ENCODE measurements around the gene ECI2. TPM values are rescaled to one million over a fixed set of nuclear protein-coding genes. Genes with fewer than 3 reads are reported as not detected.

ECI2 gene
- total RNA-seq, 1 experiment from 2014 or later: 24.6 TPM

DNA sequence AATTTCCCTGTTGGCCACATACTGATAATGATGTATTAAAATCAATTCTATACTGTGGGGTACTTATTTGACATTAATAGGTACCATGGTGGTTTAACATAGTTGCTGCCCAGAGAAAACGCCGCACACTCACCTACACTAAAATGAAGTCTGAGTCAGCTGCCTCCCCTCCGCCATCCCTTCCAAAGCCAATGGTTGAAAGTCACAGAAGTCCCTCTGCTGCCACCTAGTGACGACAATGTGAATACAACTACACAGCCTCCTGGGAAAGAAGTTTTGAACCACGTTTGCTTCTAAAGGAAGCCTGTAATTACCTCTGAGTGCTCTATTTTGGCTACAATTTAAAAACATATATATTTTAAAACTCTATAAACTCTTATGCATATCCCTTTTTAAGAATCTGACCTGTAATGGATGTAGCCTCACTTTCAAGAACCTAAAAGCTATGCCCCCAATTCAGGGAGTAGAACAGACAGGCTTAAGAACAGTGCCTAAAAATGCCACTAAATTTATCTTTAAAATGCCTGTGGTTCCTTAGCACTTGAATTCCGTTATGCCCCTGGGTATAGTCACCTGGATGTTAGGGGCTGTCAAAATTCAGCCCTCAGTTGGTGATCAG is 20.6 kb upstream of the ECI2 start:
- Histone ChIP-seq H3K27me3 (replicated peaks; ENCODE audit: control insufficient read depth, insufficient read depth, low read length) (no peaks in the 10 kb centered on the region), H3K9me3 (no peaks in the 10 kb centered on the region), H3K4me1 (no peaks in the 10 kb centered on the region), H3K4me3 (ENCODE audit: low read depth, low read length) (no peak overlapping the region), H3K36me3 (ENCODE audit: control insufficient read depth, insufficient read depth, low read length) (no peaks in the 10 kb centered on the region)
- peaks cover 12% of the 10 kb centered on the region for H3K27me3 Mint-ChIP-seq (ENCODE audit: insufficient read depth, unreplicated experiment)
- H3K4me3 Mint-ChIP-seq (ENCODE audit: unreplicated experiment): no peak overlapping the region
- TF ChIP-seq, protein P1, sequence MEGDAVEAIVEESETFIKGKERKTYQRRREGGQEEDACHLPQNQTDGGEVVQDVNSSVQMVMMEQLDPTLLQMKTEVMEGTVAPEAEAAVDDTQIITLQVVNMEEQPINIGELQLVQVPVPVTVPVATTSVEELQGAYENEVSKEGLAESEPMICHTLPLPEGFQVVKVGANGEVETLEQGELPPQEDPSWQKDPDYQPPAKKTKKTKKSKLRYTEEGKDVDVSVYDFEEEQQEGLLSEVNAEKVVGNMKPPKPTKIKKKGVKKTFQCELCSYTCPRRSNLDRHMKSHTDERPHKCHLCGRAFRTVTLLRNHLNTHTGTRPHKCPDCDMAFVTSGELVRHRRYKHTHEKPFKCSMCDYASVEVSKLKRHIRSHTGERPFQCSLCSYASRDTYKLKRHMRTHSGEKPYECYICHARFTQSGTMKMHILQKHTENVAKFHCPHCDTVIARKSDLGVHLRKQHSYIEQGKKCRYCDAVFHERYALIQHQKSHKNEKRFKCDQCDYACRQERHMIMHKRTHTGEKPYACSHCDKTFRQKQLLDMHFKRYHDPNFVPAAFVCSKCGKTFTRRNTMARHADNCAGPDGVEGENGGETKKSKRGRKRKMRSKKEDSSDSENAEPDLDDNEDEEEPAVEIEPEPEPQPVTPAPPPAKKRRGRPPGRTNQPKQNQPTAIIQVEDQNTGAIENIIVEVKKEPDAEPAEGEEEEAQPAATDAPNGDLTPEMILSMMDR (IDR thresholded peaks at IDR 0.05; ENCODE audit: insufficient read depth in 1 of 2, low read depth in 1 of 2, low read length in 1 of 2, severe bottlenecking in 1 of 2, unreplicated experiment in 1 of 2): peak; percentile 83 to 84
- H3K36me3 Mint-ChIP-seq (ENCODE audit: insufficient read depth, unreplicated experiment): no peaks in the 10 kb centered on the region
- intact Hi-C loops (cut with micrococcal nuclease; ENCODE audit: unreplicated experiment): loop anchor here (1.0 kb wide), 2 partner anchors 30 to 101 kb away; no protein-coding TSS in a partner anchor
- CTCF ChIA-PET: interaction anchor here (0.6 to 1.5 kb wide), 6 partner anchors 20 to 163 kb away, joined by 3 to 8 read pairs (median 4); partner anchors contain the start of gene ECI2
- DNase-seq: peak; percentile 77 to 79
- H3K4me1 Mint-ChIP-seq (ENCODE audit: low read depth, unreplicated experiment): no peaks in the 10 kb centered on the region
- no TSS peak for BruUV-seq (replicated peaks)
- no peak overlapping the region for H3K27ac Mint-ChIP-seq (ENCODE audit: unreplicated experiment)
- no peaks in the 10 kb centered on the region for H3K9me3 Mint-ChIP-seq (ENCODE audit: unreplicated experiment)
- POLR2A ChIA-PET: no interaction called here

GRCh38 chr6:4153514-4153985 is 18.2 kb upstream of the ECI2 start:
- Histone ChIP-seq H3K36me3 (ENCODE audit: control insufficient read depth, insufficient read depth, low read length) (no peaks in the 10 kb centered on the region), H3K4me1 (no peaks in the 10 kb centered on the region), H3K4me3 (ENCODE audit: low read depth, low read length) (no peak overlapping the region), H3K9me3 (no peaks in the 10 kb centered on the region; the same call in 1 of the 2 replicates), H3K27me3 (replicated peaks; ENCODE audit: control insufficient read depth, insufficient read depth, low read length) (no peaks in the 10 kb centered on the region)
- H3K9me3 Mint-ChIP-seq (ENCODE audit: unreplicated experiment): no peaks in the 10 kb centered on the region
- intact Hi-C loops (cut with micrococcal nuclease; ENCODE audit: unreplicated experiment): no loop called here
- H3K4me3 Mint-ChIP-seq (ENCODE audit: unreplicated experiment): no peak overlapping the region
- TF ChIP-seq, protein P1 (IDR thresholded peaks at IDR 0.05; ENCODE audit: insufficient read depth in 1 of 2, low read depth in 1 of 2, low read length in 1 of 2, severe bottlenecking in 1 of 2, unreplicated experiment in 1 of 2): no peak
- H3K27ac Mint-ChIP-seq (ENCODE audit: unreplicated experiment): no peak overlapping the region
- peaks cover 11% of the 10 kb centered on the region for H3K27me3 Mint-ChIP-seq (ENCODE audit: insufficient read depth, unreplicated experiment)
- H3K4me1 Mint-ChIP-seq (ENCODE audit: low read depth, unreplicated experiment): no peaks in the 10 kb centered on the region
- BruUV-seq (replicated peaks): no TSS peak
- H3K36me3 Mint-ChIP-seq (ENCODE audit: insufficient read depth, unreplicated experiment): no peaks in the 10 kb centered on the region
- CTCF ChIA-PET: no interaction called here
- POLR2A ChIA-PET: interaction anchor here (0.6 kb wide), 1 partner anchor 18 kb away, joined by 10 read pairs; no protein-coding TSS in a partner anchor
- no peak for DNase-seq

DNA sequence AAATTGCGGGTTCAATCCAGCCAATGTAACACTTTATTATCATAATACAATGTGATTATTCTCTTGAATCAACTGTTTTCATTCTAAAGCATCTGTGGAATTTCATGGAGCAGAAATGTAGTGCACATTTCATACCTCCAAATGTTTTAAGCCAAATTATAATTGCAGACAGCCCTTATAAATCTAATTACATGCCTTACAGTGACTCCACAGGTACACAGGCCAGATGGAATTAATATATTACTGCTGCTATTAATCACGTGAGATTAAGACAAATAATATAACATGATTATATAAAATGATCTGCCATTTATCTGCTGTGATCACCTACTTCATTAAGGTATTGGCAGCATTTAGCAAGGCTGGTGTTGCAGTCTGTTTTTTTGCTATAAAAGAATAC is 9.7 kb upstream of the ECI2 start:
- DNase-seq: no peak
- no peaks in the 10 kb centered on the region for H3K36me3 Mint-ChIP-seq (ENCODE audit: insufficient read depth, unreplicated experiment)
- H3K27me3 ChIP-seq (replicated peaks; ENCODE audit: control insufficient read depth, insufficient read depth, low read length): no peaks in the 10 kb centered on the region
- TF ChIP-seq, protein P1 (IDR thresholded peaks at IDR 0.05; ENCODE audit: insufficient read depth in 1 of 2, low read depth in 1 of 2, low read length in 1 of 2, severe bottlenecking in 1 of 2, unreplicated experiment in 1 of 2): no peak
- no peaks in the 10 kb centered on the region for H3K36me3 ChIP-seq (ENCODE audit: control insufficient read depth, insufficient read depth, low read length)
- no peaks in the 10 kb centered on the region for H3K27me3 Mint-ChIP-seq (ENCODE audit: insufficient read depth, unreplicated experiment)
- no peak overlapping the region for H3K27ac Mint-ChIP-seq (ENCODE audit: unreplicated experiment)
- H3K9me3 ChIP-seq: no peaks in the 10 kb centered on the region; the same call in 1 of the 2 replicates
- no peak overlapping the region for H3K4me3 ChIP-seq (ENCODE audit: low read depth, low read length)
- POLR2A ChIA-PET: no interaction called here
- CTCF ChIA-PET: no interaction called here
- H3K4me3 Mint-ChIP-seq (ENCODE audit: unreplicated experiment): no peak overlapping the region
- intact Hi-C loops (cut with micrococcal nuclease; ENCODE audit: unreplicated experiment): no loop called here
- no peaks in the 10 kb centered on the region for H3K4me1 ChIP-seq
- no TSS peak for BruUV-seq (replicated peaks)
- H3K4me1 Mint-ChIP-seq (ENCODE audit: low read depth, unreplicated experiment): no peaks in the 10 kb centered on the region
- H3K9me3 Mint-ChIP-seq (ENCODE audit: unreplicated experiment): no peaks in the 10 kb centered on the region
